Coronary artery (tissue), 2 donors: ENCODE data around the gene DIP2C.
"Not testable (repeated sequence)": the region's sequence is repeated elsewhere in the genome, so short reads cannot be mapped to it uniquely, and the experiment has no call there.

ENCODE experiments used
- DNase-seq: peaks from one replicate; pipeline ENCODE4 v3.0.0-alpha.2; 2017; ENCODE audit warnings: low spot score
- H3K27ac ChIP-seq, 2 donors: fragments of 200-600 bp; sonication (generic); one replicate each; pipeline ENCODE4 v1.5.1; 2016 to 2019
- H3K4me3 ChIP-seq: fragments of 200-600 bp; sonication (generic); 2 replicates; pipeline ENCODE4 v1.5.1; 2016; ENCODE audit warnings: mild to moderate bottlenecking, moderate library complexity
- TF ChIP-seq, protein P1 (sequence below): fragments of 200-600 bp; sonication (generic); IDR thresholded peaks from one replicate; pipeline ENCODE4 v1.5.1; 2019; ENCODE audit warnings: antibody characterized with exemption

The DIP2C gene

DNA sequence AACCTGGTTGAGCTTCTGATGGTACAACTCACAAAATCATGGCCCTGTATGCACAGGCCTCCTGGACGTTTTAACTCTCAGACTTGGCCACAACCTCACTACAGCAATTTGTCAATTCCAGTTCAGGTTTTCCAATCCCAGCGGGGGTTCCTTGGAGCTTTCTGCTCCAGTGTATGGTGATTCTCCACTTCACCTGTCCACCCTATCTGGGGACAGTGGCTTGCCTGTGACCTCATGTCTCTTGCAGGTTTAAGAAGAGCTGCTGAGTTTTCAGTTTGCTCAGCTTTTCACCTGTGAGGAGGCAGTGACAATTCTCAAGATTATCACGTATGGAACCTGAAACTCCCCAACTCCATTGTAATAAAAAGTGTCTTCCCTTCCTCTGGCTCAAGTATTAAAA is 254.1 kb downstream of the DIP2C start:
- H3K4me3 ChIP-seq, result no peak overlapping the region
- no peak for DNase-seq
- TF ChIP-seq, protein P1, sequence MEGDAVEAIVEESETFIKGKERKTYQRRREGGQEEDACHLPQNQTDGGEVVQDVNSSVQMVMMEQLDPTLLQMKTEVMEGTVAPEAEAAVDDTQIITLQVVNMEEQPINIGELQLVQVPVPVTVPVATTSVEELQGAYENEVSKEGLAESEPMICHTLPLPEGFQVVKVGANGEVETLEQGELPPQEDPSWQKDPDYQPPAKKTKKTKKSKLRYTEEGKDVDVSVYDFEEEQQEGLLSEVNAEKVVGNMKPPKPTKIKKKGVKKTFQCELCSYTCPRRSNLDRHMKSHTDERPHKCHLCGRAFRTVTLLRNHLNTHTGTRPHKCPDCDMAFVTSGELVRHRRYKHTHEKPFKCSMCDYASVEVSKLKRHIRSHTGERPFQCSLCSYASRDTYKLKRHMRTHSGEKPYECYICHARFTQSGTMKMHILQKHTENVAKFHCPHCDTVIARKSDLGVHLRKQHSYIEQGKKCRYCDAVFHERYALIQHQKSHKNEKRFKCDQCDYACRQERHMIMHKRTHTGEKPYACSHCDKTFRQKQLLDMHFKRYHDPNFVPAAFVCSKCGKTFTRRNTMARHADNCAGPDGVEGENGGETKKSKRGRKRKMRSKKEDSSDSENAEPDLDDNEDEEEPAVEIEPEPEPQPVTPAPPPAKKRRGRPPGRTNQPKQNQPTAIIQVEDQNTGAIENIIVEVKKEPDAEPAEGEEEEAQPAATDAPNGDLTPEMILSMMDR, result no peak
- H3K27ac ChIP-seq, result no peak overlapping the region

DNA sequence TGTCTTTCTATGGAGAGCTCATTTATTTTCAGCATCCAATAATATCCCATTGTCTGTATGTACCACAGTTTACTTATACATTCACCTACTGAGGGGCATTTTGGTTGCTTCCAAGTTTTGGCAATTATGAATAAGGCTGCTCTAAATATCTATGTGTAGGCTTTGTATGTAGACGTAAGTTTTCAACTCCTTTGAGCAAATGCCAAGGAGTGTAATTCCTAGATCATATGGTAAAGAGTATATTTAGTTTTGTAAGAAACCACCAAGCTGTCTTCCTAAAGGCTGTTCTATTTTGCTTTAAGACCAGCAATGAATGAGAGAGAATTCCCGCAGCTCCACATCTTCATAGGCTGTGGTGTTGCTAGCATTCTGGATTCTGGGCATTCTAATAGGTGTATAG is 259.8 kb downstream of the DIP2C start:
- no peak overlapping the region for H3K4me3 ChIP-seq
- TF ChIP-seq, protein P1, result no peak
- no peak for DNase-seq
- H3K27ac ChIP-seq, result no peak overlapping the region

DNA sequence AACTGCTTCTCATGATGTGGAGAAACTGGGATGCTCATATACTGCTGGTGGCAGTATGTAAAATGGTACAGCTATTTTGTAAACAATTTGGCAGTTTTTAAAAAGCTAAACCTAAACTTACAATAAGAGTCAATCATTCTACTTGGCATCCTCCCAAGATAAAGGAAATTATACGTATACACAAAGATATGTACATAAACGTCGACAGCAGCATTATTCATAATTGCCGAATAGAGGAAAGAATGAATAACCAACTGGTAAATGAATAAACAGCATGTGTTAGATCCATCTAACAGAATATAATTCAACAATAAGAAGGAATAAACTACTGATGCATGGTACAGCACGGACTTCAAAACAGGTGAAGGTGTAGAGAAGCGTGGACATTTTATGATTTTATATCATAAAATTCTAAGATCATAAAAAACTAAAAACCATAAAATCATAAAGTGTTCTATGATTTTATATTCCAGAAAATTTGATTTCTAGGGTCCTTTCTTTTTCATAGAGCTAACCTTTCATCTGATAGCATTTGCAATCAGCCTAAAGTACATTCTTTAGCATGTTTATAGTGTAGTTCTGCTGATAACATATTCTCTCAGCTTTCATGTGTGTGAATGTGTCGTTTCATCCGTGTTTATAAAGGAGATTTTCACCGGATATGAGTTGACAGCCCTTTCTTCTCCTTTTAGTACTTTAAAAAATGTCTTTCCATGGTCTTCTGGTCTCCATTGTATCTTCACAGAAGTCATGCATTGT is 261.5 kb downstream of the DIP2C start:
- DNase-seq, result no peak

DNA sequence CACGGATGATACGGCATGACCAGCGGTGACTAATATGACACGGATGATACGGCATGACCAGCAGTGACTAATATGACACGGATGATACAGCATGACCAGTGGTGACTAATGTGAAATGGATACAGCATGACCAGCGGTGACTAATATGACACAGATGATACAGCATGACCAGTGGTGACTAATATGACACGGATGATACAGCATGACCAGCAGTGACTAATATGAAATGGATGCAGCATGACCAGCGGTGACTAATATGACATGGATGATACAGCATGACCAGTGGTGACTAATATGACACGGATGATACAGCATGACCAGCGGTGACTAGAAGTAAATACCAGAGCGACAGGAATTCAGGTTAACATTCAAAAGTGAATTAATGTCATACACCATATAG is 264.1 kb downstream of the DIP2C start:
- H3K27ac ChIP-seq, H3K4me3 ChIP-seq, DNase-seq: not testable (repeated sequence)

More for the DNA sequence above, 261.5 kb downstream of the DIP2C start:
- no peak overlapping the region for H3K4me3 ChIP-seq
- TF ChIP-seq, protein P1, result no peak
- no peak overlapping the region for H3K27ac ChIP-seq

DNA sequence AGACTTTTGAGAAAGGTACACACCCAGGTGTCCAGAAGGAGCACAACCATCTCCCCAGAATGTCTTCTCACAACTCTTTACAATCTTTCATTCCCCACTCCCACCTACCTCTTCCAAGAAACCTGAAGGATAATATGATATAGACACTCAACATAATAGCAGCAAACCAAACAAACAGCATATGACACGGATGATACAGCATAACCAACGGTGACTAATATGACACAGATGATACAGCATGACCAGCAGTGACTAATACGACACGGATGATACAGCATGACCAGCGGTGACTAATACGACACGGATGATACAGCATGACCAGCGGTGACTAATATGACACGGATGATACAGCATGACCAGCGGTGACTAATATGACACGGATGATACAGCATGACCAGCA is 264.7 kb downstream of the DIP2C start:
- DNase-seq, H3K27ac ChIP-seq, H3K4me3 ChIP-seq: not testable (repeated sequence)

DNA sequence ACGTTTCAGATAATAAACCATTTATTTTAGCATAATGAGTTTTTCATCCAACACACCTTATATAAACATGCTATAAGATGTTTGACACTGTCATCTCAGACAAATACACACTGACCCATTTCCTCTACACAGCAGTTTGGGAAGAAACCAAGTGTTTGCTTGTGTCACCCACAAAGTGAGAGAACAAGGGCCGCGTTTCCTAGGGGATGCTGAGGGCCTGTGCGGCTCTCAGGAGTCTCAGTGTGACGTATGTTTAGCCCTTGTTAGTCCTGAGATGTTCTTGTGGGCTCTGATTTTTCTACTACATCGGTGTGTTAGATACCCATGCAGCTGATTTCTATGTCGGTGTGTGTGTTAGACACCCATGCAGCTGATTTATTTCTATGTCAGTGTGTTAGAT is 266.3 kb downstream of the DIP2C start:
- TF ChIP-seq, protein P1, result no peak
- Histone ChIP-seq H3K27ac (no peak overlapping the region), H3K4me3 (no peak overlapping the region)
- DNase-seq, result no peak

DNA sequence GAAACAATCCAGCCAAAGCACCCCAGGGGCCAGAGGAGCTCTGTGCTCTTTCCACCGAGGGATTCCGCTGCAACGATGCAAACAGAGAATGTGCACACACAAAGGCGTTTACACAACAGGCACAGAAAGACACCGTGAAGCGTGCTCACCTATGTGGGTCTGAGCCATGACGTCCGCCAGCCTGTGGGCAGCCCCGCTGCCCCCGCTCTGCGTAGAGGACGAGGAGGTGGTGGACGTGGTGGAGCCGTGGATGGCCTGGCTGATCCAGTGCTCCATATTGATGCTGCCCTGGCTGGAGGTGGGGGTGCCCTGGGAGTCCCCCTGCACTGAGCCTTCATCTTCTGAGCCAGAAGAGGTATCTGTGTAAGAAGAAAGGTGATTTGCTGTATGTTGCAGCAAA is 266.8 kb downstream of the DIP2C start:
- no peak for DNase-seq
- TF ChIP-seq, protein P1, result no peak
- no peak overlapping the region for H3K27ac ChIP-seq
- H3K4me3 ChIP-seq, result no peak overlapping the region

DNA sequence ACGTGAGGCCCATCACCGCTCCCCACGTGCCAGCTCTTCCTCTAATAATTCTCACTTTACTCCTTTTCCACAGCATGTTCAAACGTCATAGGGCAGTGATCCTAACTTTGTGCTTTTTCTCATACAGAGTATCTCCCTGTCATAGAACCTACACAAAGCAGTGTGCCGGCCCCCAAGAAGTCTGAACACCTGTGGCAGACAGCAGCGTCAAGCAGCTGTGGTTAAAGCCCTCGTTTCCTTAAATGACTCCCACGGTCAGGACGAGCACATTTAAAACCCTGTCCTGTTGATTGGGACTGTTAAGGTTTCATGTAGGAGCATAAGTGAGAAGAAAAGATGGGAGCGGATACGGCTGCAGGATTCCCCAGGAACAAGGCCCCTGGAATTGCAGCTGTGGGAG is 267.2 kb downstream of the DIP2C start:
- DNase-seq, result no peak
- H3K4me3 ChIP-seq, result no peak overlapping the region
- H3K27ac ChIP-seq, result no peak overlapping the region
- TF ChIP-seq, protein P1, result no peak
